Left cardiac atrium (tissue), 4 donors: ENCODE results near the gene RIMS4. TPM values are rescaled to one million over a fixed set of nuclear protein-coding genes. Genes with fewer than 3 reads are reported as not detected.

Experiments used
- ATAC-seq, 2 donors: fragments of 200-7000 bp; cut with Tn5 transposase; one replicate each; pipeline ENCODE4 v1.9.1; 2020; ENCODE audit warnings: mild to moderate bottlenecking in 2 of 2, moderate library complexity in 2 of 2
- DNase-seq: peaks from one replicate; pipeline ENCODE4 v3.0.0-alpha.2; 2020
- intact Hi-C, 2 donors: fragments of 100-400 bp; cut with DNase I; formaldehyde crosslinking; loops; one replicate each; pipeline versions ENCODE4 v1.14.1 to v1.15.1; 2022 to 2023
- total RNA-seq, 2 donors: library from RNA; stranded (reverse); fragmentation: NEBNext Ultra II Directional; extraction: Animal tissue kit (Norgen Biotek cat#: 25700); gene quantifications; one replicate each; pipeline ENCODE4 v1.2.1, GENCODE V29; 2021
- donor health status: DM: no; HTN: yes; CAD: no.
- donor health status: DM: no; HTN: yes; CAD: no; lungs with severe emphysema.
- donor health status: DM: yes; HTN: yes; CAD: no.
- donor health status: Dilated cardiomyopathy.

RIMS4 gene
- total RNA-seq, 2 donors from 2014 or later, result 0.58 to 0.80 TPM

GRCh38 chr20:44714701-44715498 is 95.4 kb downstream of the RIMS4 start, which contains the start of gene CCN5:
Gene CCN5 (plus strand): TSS chr20:44715369. CDS start chr20:44715391, 22 bp downstream.
- ATAC-seq (peak; percentile 82 to 86), DNase-seq (peak; percentile 94)
- intact Hi-C loops, result no loop called here

GRCh38 chr20:44714102-44714700 is 96.1 kb downstream of the RIMS4 start:
- intact Hi-C loops, result no loop called here
- DNase-seq (peak; percentile 61), ATAC-seq (peak; percentile 32 to 42)

GRCh38 chr20:44711237-44711636 is 99.1 kb downstream of the RIMS4 start:
- DNase-seq (peak; percentile 77), ATAC-seq (peak; percentile 82)
- intact Hi-C loops, result no loop called here

- intact Hi-C loops, result no loop called here
- ATAC-seq, result no peak
Measured at GRCh38 chr20:44709797-44710196, 100.5 kb downstream of the RIMS4 start.

GRCh38 chr20:44709380-44709779 is 101.0 kb downstream of the RIMS4 start:
- ATAC-seq (no peak), DNase-seq (no peak)
- intact Hi-C loops, result no loop called here

More at GRCh38 chr20:44709797-44710196, 100.5 kb downstream of the RIMS4 start:
- DNase-seq, result no peak

- intact Hi-C loops, result no loop called here
- ATAC-seq (no peak), DNase-seq (no peak)
Measured at GRCh38 chr20:44707018-44707579, 103.2 kb downstream of the RIMS4 start.

- ATAC-seq, result peak; percentile 16 to 76
- no peak for DNase-seq
- intact Hi-C loops, result no loop called here
Measured at GRCh38 chr20:44706301-44707017, 103.9 kb downstream of the RIMS4 start.

GRCh38 chr20:44705364-44706094 is 104.8 kb downstream of the RIMS4 start:
- DNase-seq (no peak), ATAC-seq (no peak)
- intact Hi-C loops, result no loop called here

GRCh38 chr20:44704551-44704971 is 105.8 kb downstream of the RIMS4 start:
- DNase-seq (no peak), ATAC-seq (no peak)
- intact Hi-C loops, result no loop called here

- DNase-seq, result no peak
- ATAC-seq, result no peak
- intact Hi-C loops, result no loop called here
Measured at GRCh38 chr20:44703956-44704488, 106.3 kb downstream of the RIMS4 start.

- ATAC-seq (peak; percentile 17 to 42), DNase-seq (no peak)
- intact Hi-C loops, result no loop called here
Measured at GRCh38 chr20:44703183-44703925, 107.0 kb downstream of the RIMS4 start.

- peak; percentile 89 for DNase-seq
- ATAC-seq, result peak; percentile 92
- intact Hi-C loops, result no loop called here
Measured at GRCh38 chr20:44702776-44703175, 107.6 kb downstream of the RIMS4 start.

- intact Hi-C loops, result no loop called here
- no peak for DNase-seq
- ATAC-seq, result no peak
Measured at GRCh38 chr20:44701858-44702256, 108.5 kb downstream of the RIMS4 start.

Other genes starting within 250 kb of the RIMS4 start
- gene PKIG, start 228.0 kb downstream of the RIMS4 start, total RNA-seq, result 100 to 1,000 TPM; 159 to 182 TPM
- gene ADA, start 158.8 kb downstream of the RIMS4 start, total RNA-seq, result 10 to 100 TPM; 11.3 to 12.2 TPM
- gene CCN5, start 95.2 kb downstream of the RIMS4 start, total RNA-seq, result 10 to 100 TPM; 25.1 to 63.6 TPM
- 1 to 10 TPM; 2.2 to 2.6 TPM for gene KCNK15, start 64.7 kb downstream of the RIMS4 start, total RNA-seq
- gene YWHAB, start 75.2 kb upstream of the RIMS4 start, total RNA-seq, result 100 to 1,000 TPM; 109 to 140 TPM
- gene PABPC1L, start 99.5 kb upstream of the RIMS4 start, total RNA-seq, result 1 to 10 TPM; 5.6 to 6.3 TPM
- 10 to 100 TPM; 10.5 to 10.9 TPM for gene TOMM34, start 149.9 kb upstream of the RIMS4 start, total RNA-seq
- 10 to 100 TPM; 16.0 to 16.4 TPM for gene STK4, start 156.0 kb upstream of the RIMS4 start, total RNA-seq